Trophoblast cell (in vitro differentiated cells and primary cell): ENCODE measurements around the gene PRCC.

ENCODE experiments used
- DNase-seq, 2 donors: peaks; one replicate each; pipeline ENCODE4 v3.0.0-alpha.2; 2016
- H2AFZ ChIP-seq: 2 replicates; pipeline ENCODE4 v1.6.1; 2013; ENCODE audit warnings: low read length, moderate library complexity, mild to moderate bottlenecking; ENCODE audit not compliant: insufficient read depth, poor library complexity
- H2AK5ac ChIP-seq: 2 replicates; pipeline ENCODE4 v1.6.1; 2013; ENCODE audit warnings: mild to moderate bottlenecking, low read length
- H2BK120ac ChIP-seq: 2 replicates; pipeline ENCODE4 v1.6.1; 2013; ENCODE audit warnings: low read length, mild to moderate bottlenecking, moderate library complexity; ENCODE audit not compliant: insufficient read depth, poor library complexity
- H2BK12ac ChIP-seq: 2 replicates; pipeline ENCODE4 v1.6.1; 2013; ENCODE audit warnings: mild to moderate bottlenecking, low read length, moderate library complexity
- H2BK5ac ChIP-seq: 2 replicates; pipeline ENCODE4 v1.6.1; 2013; ENCODE audit warnings: low read length, low read depth, moderate library complexity, mild to moderate bottlenecking; ENCODE audit not compliant: poor library complexity
- H3K14ac ChIP-seq: 2 replicates; pipeline ENCODE4 v1.6.1; 2013; ENCODE audit warnings: mild to moderate bottlenecking, low read length
- H3K18ac ChIP-seq: 2 replicates; pipeline ENCODE4 v1.6.1; 2013; ENCODE audit warnings: mild to moderate bottlenecking, low read length
- H3K23ac ChIP-seq: 2 replicates; pipeline ENCODE4 v1.6.1; 2013; ENCODE audit warnings: low read length
- H3K27ac ChIP-seq: 2 replicates; pipeline ENCODE4 v1.5.1; 2013; ENCODE audit warnings: low read depth, mild to moderate bottlenecking, inconsistent platforms, low read length, moderate library complexity
- H3K27me3 ChIP-seq: 2 replicates; pipeline ENCODE4 v1.6.1; 2013; ENCODE audit warnings: inconsistent platforms, mild to moderate bottlenecking, low read length, moderate library complexity; ENCODE audit not compliant: insufficient read depth
- H3K36me3 ChIP-seq, 2 experiments: 1 replicate in 1 of 2; 2 replicates in 1 of 2; pipeline ENCODE4 v1.6.1; 2013; ENCODE audit warnings: low read length in 2 of 2, mild to moderate bottlenecking in 2 of 2, moderate library complexity in 1 of 2; ENCODE audit not compliant: insufficient read depth in 2 of 2, control insufficient read depth in 1 of 2
- H3K4ac ChIP-seq: 2 replicates; pipeline ENCODE4 v1.6.1; 2013; ENCODE audit warnings: low read depth, mild to moderate bottlenecking, low read length, moderate library complexity
- H3K4me1 ChIP-seq, 2 experiments: 1 replicate in 1 of 2; 2 replicates in 1 of 2; pipeline ENCODE4 v1.6.1; 2013; ENCODE audit warnings: low read length in 2 of 2, mild to moderate bottlenecking in 2 of 2, moderate library complexity in 1 of 2; ENCODE audit not compliant: insufficient read depth in 2 of 2, control insufficient read depth in 1 of 2
- H3K4me2 ChIP-seq: 2 replicates; pipeline ENCODE4 v1.6.1; 2013; ENCODE audit warnings: inconsistent platforms, mild to moderate bottlenecking, low read length, moderate library complexity
- H3K4me3 ChIP-seq: 2 replicates; pipeline ENCODE4 v1.5.1; 2013; ENCODE audit warnings: mild to moderate bottlenecking, low read depth, low read length, inconsistent platforms
- H3K79me1 ChIP-seq: one replicate; pipeline ENCODE4 v1.6.1; 2013; ENCODE audit warnings: low read length
- H3K79me2 ChIP-seq: 2 replicates; pipeline ENCODE4 v1.6.1; 2013; ENCODE audit warnings: low read length, mild to moderate bottlenecking; ENCODE audit not compliant: control insufficient read depth, insufficient read depth, poor library complexity
- H3K9ac ChIP-seq: 2 replicates; pipeline ENCODE4 v1.6.1; 2013; ENCODE audit warnings: mild to moderate bottlenecking, low read length
- H3K9me3 ChIP-seq: 2 replicates; pipeline ENCODE4 v1.6.1; 2013; ENCODE audit warnings: low read depth, mild to moderate bottlenecking, control low read depth, inconsistent platforms, low read length; ENCODE audit not compliant: insufficient read depth
- H4K12ac ChIP-seq: 2 replicates; pipeline ENCODE4 v1.6.1; 2013; ENCODE audit warnings: low read depth, mild to moderate bottlenecking, low read length, moderate library complexity
- H4K8ac ChIP-seq: 2 replicates; pipeline ENCODE4 v1.6.1; 2013; ENCODE audit warnings: low read depth, mild to moderate bottlenecking, low read length, moderate library complexity
- H4K91ac ChIP-seq: one replicate; pipeline ENCODE4 v1.6.1; 2013; ENCODE audit warnings: low read depth, mild to moderate bottlenecking, low read length, moderate library complexity
- WGBS: extraction: QIAGEN DNeasy Blood & Tissue Kit; methylation state at CpG from one replicate; pipeline ENCODE4 v1.1.7; 2013; ENCODE audit warnings: missing lambda C conversion rate; ENCODE audit not compliant: insufficient read length, insufficient coverage; ENCODE audit errors: extremely low coverage; 5-methylcytosine and 5-hydroxymethylcytosine counted together

The PRCC gene

GRCh38 chr1:156740741-156741480 lies 26.4 kb upstream of the PRCC start, which contains the start of gene MRPL24:
TSS of gene MRPL24 (minus strand) at chr1:156741088. CDS start at chr1:156738704, 2,384 bp downstream.
- peaks cover 38 to 60% of the 10 kb centered on the region in 2 experiments for H3K36me3 ChIP-seq
- no peak within 1 kb of the TSS for H2BK5ac ChIP-seq
- peaks cover 4% of the 10 kb centered on the region for H3K79me2 ChIP-seq
- H3K14ac ChIP-seq: peak within 1 kb of the TSS; percentile 73
- peak within 1 kb of the TSS; percentile 81 for H3K9ac ChIP-seq
- H3K4me3 ChIP-seq: peak within 1 kb of the TSS; percentile 81
- peak within 1 kb of the TSS; percentile 23 for H4K91ac ChIP-seq
- H4K8ac ChIP-seq: peak within 1 kb of the TSS; percentile 38
- peaks cover 10% of the 10 kb centered on the region in 2 experiments for H3K4me1 ChIP-seq
- no CpG with 5 or more reads among the region's 38 CpGs for WGBS
- H3K4ac ChIP-seq: peak within 1 kb of the TSS; percentile 42
- no peak within 1 kb of the TSS for H2BK120ac ChIP-seq
- H3K27ac ChIP-seq: peak within 1 kb of the TSS; percentile 59
- H3K9me3 ChIP-seq: no peaks in the 10 kb centered on the region
- H2AFZ ChIP-seq: peak within 1 kb of the TSS; percentile 4
- H3K23ac ChIP-seq: no peak within 1 kb of the TSS
- peak within 1 kb of the TSS; percentile 66 for H3K4me2 ChIP-seq
- H3K79me1 ChIP-seq: peaks cover 4% of the 10 kb centered on the region
- no peak within 1 kb of the TSS for H2BK12ac ChIP-seq
- no peaks in the 10 kb centered on the region for H3K27me3 ChIP-seq
- H3K18ac ChIP-seq: peak within 1 kb of the TSS; percentile 0
- peak within 1 kb of the TSS; percentile 63 for H4K12ac ChIP-seq
- H2AK5ac ChIP-seq: peak within 1 kb of the TSS; percentile 4
- DNase-seq: peak; percentile 99 to 100

GRCh38 chr1:156741481-156741983 lies 25.8 kb upstream of the PRCC start:
- H3K79me1 ChIP-seq: peaks cover 7% of the 10 kb centered on the region
- WGBS: no CpG with 5 or more reads among the region's 8 CpGs
- H4K8ac ChIP-seq: peak overlapping the region; percentile 38
- no peak overlapping the region for H3K4ac ChIP-seq
- no peak overlapping the region for H3K9ac ChIP-seq
- peaks cover 15 to 16% of the 10 kb centered on the region in 2 experiments for H3K4me1 ChIP-seq
- no peak for DNase-seq
- H2BK12ac ChIP-seq: no peak overlapping the region
- peaks cover 8% of the 10 kb centered on the region for H3K79me2 ChIP-seq
- no peak overlapping the region for H2AFZ ChIP-seq
- peak overlapping the region; percentile 59 for H3K27ac ChIP-seq
- no peaks in the 10 kb centered on the region for H3K27me3 ChIP-seq
- H4K12ac ChIP-seq: peak overlapping the region; percentile 3
- no peak overlapping the region for H3K14ac ChIP-seq
- no peak overlapping the region for H3K18ac ChIP-seq
- H4K91ac ChIP-seq: peak overlapping the region; percentile 23
- no peak overlapping the region for H2AK5ac ChIP-seq
- H3K36me3 ChIP-seq: peaks cover 38 to 54% of the 10 kb centered on the region in 2 experiments
- H3K9me3 ChIP-seq: no peaks in the 10 kb centered on the region
- peak overlapping the region; percentile 46 for H3K4me2 ChIP-seq
- H2BK120ac ChIP-seq: no peak overlapping the region
- H2BK5ac ChIP-seq: no peak overlapping the region
- no peak overlapping the region for H3K4me3 ChIP-seq
- H3K23ac ChIP-seq: no peak overlapping the region

DNA sequence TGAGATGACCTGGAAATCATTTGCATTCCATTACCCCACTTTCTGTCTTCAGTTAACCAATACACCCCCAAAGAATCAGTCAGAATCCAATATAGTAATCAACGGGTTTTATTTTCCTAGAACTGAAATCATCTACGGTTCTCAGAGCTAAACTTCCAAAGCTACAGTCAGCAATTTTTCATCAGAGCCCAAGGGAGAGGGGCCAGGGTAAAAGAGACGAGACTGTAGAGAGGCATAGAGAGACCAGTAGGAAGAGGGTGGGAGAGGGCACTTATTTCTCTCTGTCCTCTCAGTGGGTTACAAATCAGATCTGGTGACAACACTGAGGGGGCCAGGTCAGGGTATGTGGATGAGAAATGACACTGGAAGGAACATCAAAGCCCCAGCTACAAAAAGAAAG lies 25.3 kb upstream of the PRCC start:
- Histone ChIP-seq H3K27ac (peak overlapping the region; percentile 59), H2AK5ac (no peak overlapping the region), H3K4me3 (no peak overlapping the region), H2BK12ac (no peak overlapping the region), H2BK5ac (no peak overlapping the region), H4K8ac (no peak overlapping the region), H2BK120ac (no peak overlapping the region), H3K79me2 (peaks cover 12% of the 10 kb centered on the region), H3K23ac (no peak overlapping the region), H3K4me2 (no peak overlapping the region), H3K14ac (no peak overlapping the region), H3K27me3 (no peaks in the 10 kb centered on the region), H3K18ac (no peak overlapping the region), H3K9ac (no peak overlapping the region), H3K9me3 (no peaks in the 10 kb centered on the region), H3K4me1 (peaks cover 15 to 16% of the 10 kb centered on the region in 2 experiments), H3K36me3 (peaks cover 38 to 50% of the 10 kb centered on the region in 2 experiments), H4K91ac (no peak overlapping the region), H3K79me1 (peaks cover 11% of the 10 kb centered on the region), H3K4ac (no peak overlapping the region), H4K12ac (no peak overlapping the region), H2AFZ (no peak overlapping the region)
- whole genome bisulfite sequencing: no CpG with 5 or more reads among the region's 3 CpGs
- DNase-seq: no peak

GRCh38 chr1:156742801-156743200 lies 24.5 kb upstream of the PRCC start:
- no CpG with 5 or more reads among the region's 4 CpGs for WGBS
- no peak overlapping the region for H3K4me3 ChIP-seq

More at GRCh38 chr1:156742801-156743200, 24.5 kb upstream of the PRCC start:
- Histone ChIP-seq H3K9ac (no peak overlapping the region), H2BK120ac (no peak overlapping the region), H3K9me3 (no peaks in the 10 kb centered on the region), H2AFZ (no peak overlapping the region), H3K36me3 (peaks cover 31 to 43% of the 10 kb centered on the region in 2 experiments), H3K27ac (no peak overlapping the region), H3K4me1 (peaks cover 19 to 21% of the 10 kb centered on the region in 2 experiments), H3K14ac (no peak overlapping the region), H3K23ac (no peak overlapping the region), H2BK5ac (no peak overlapping the region), H2AK5ac (no peak overlapping the region), H2BK12ac (no peak overlapping the region), H3K18ac (no peak overlapping the region), H3K4me2 (no peak overlapping the region), H4K8ac (no peak overlapping the region), H3K79me2 (peaks cover 18% of the 10 kb centered on the region), H4K91ac (no peak overlapping the region), H3K4ac (no peak overlapping the region), H3K27me3 (no peaks in the 10 kb centered on the region), H4K12ac (no peak overlapping the region), H3K79me1 (peaks cover 18% of the 10 kb centered on the region)
- no peak for DNase-seq
